ENCODE data around the gene GNB1L. TPM values are rescaled to one million over a fixed set of nuclear protein-coding genes. Genes with fewer than 3 reads are reported as not detected.

GNB1L gene
- total RNA-seq, 1 donor from 2014 or later = 11.5 TPM

- no peak for DNase-seq (ENCODE audit: low read depth)
- H3K4me3 ChIP-seq (ENCODE audit: low read depth, low read length) = no peak overlapping the region
- no peak for TF ChIP-seq CTCF (conservative IDR thresholded peaks at IDR 0.05; ENCODE audit: low read depth, low read length)
Observed at GRCh38 chr22:19755722-19756287, 98.9 kb downstream of the GNB1L start.

GRCh38 chr22:19755145-19755710 is 99.4 kb downstream of the GNB1L start:
- H3K4me3 ChIP-seq (ENCODE audit: low read depth, low read length) = no peak overlapping the region
- no peak for TF ChIP-seq CTCF (conservative IDR thresholded peaks at IDR 0.05; ENCODE audit: low read depth, low read length)
- DNase-seq (ENCODE audit: low read depth) = no peak

- H3K4me3 ChIP-seq (ENCODE audit: low read depth, low read length) = no peak overlapping the region
- DNase-seq (ENCODE audit: low read depth) = no peak
- no peak for TF ChIP-seq CTCF (conservative IDR thresholded peaks at IDR 0.05; ENCODE audit: low read depth, low read length)
Observed at GRCh38 chr22:19754701-19755144, 100.0 kb downstream of the GNB1L start.

- TF ChIP-seq CTCF (conservative IDR thresholded peaks at IDR 0.05; ENCODE audit: low read depth, low read length) = no peak
Observed at GRCh38 chr22:19753996-19754700, 100.5 kb downstream of the GNB1L start.

GRCh38 chr22:19753090-19753842 is 101.4 kb downstream of the GNB1L start:
- H3K4me3 ChIP-seq (ENCODE audit: low read depth, low read length) = no peak overlapping the region
- DNase-seq (ENCODE audit: low read depth) = no peak
- no peak for TF ChIP-seq CTCF (conservative IDR thresholded peaks at IDR 0.05; ENCODE audit: low read depth, low read length)

More at GRCh38 chr22:19753996-19754700, 100.5 kb downstream of the GNB1L start:
- H3K4me3 ChIP-seq (ENCODE audit: low read depth, low read length) = no peak overlapping the region
- no peak for DNase-seq (ENCODE audit: low read depth)

- H3K4me3 ChIP-seq (ENCODE audit: low read depth, low read length) = no peak overlapping the region
- no peak for DNase-seq (ENCODE audit: low read depth)
- no peak for TF ChIP-seq CTCF (conservative IDR thresholded peaks at IDR 0.05; ENCODE audit: low read depth, low read length)
Observed at GRCh38 chr22:19751497-19752245, 103.0 kb downstream of the GNB1L start.
